ENCODE data around the gene RER1. TPM values are rescaled to one million over a fixed set of nuclear protein-coding genes. Genes with fewer than 3 reads are reported as not detected.

Gene RER1
- total RNA-seq, 2 donors from 2014 or later: 191 to 221 TPM

DNA sequence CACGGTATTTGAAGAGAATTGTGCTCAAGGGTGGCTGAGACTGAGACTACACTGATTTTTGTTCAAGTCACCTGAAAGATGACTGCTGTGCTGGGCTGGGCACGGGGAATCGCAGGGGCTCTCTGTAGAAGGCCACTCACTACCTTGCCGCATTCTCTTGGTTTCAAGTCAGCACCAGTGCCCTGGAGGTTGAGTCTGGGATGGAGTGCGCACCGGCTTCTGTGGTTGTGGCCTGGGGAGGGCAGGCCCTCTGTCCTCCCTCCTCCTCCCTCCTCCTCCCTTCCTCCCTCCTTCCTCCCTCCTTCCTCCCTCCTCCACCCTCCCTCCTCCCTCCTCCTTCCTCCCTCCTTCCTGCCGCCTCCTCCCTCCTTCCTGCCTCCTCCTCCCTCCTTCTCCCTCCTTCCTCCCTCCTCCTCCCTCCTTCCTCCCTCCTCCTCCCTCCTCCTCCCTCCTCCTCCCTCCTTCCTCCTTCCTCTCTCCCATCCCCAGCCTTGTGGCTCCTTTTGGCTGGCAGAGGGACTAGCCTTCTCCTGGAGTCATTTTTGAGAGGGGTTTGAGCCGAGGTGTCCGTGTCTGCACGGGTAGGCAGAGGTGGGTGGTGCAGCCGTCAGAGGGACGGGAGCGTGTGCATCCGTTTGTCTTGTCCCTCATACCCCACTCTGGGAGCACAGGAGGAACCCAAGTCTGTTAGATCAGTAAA, 9.5 kb downstream of the RER1 start:
- no peak for DNase-seq
- intact Hi-C loops (cut with DNase I, micrococcal nuclease): no loop called here

DNA sequence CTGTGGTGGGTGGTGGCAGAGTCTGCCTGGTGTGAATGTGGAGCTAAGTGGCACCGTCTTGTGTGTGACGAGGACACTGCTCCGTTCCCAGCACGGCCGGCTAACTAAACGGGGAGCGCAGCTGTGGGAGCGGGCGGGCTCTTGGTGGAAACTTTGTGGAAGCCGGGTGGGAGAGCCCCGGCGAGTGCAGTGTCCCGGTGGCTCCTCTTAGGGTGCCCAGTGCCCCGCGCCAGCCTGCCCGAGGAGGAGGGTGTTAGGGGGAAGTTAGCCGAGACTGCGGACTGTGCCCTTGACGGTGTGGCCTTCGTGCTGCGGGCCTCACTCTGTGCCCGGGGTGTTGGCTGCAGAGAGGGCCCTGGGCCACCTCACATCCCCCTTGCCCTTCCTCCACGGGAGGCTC, 10.8 kb downstream of the RER1 start:
- ATAC-seq: no peak
- intact Hi-C loops (cut with DNase I, micrococcal nuclease): no loop called here
- DNase-seq: no peak

More for the DNA sequence above, 9.5 kb downstream of the RER1 start:
- no peak for ATAC-seq

DNA sequence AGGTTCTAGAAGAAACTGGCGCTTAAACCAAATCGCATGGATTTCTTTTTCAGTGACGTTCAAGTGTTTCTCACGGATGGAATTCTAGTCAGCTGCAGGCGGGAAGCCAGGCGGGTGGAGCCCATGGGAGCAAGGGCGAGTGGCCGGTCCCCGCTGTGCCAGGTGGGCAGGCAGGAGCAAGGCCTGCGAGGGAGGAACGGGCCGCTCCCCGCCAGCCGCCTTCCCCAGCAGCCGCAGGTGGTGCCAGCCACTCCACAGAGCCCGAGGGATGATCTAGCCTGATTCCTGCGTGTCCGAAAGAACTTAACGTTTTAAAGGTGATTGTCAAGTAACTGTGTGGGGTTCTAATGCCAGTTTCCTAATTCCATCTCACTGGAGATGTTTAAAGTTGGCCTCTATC, 11.6 kb downstream of the RER1 start:
- ATAC-seq: no peak
- intact Hi-C loops (cut with DNase I, micrococcal nuclease): no loop called here

DNA sequence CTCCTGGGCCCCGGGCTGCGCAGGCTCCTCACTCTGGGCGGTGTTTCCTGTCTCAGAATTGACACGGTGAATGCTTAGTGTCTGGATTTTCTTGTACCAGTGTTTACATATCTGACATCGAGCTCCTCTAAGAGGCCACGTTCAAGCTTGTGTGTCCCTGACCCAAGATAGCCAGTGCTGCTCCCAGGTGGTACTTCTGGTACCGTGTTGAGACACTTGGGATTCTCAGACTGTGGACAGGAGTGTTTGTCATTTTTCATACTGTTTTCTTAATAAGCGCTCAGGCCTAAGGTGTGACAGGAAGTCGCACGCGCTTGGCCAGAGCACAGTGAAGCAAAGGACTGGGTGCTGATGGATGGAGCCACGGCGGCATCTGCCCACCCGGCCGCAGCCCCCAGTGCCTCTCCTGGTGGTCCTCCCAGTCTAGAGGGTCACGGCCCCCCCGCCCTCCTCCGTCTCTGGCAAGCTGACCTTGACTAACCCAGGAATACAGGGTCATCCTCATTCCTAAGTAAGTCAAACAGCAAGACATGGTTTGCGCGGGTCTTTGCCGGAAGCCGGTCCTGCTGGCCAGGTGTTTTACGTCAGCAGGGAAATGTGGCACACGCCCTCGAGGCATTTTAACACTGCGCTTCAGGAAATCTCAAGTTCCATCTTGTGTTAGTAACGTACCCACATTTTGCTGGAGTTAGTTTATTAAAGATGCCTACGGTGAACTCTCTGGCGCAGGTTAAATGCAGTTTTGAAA, 12.7 kb downstream of the RER1 start:
- intact Hi-C loops (cut with DNase I, micrococcal nuclease): no loop called here
- DNase-seq (no peak), ATAC-seq (no peak)

More for the DNA sequence above, 11.6 kb downstream of the RER1 start:
- no peak for DNase-seq

DNA sequence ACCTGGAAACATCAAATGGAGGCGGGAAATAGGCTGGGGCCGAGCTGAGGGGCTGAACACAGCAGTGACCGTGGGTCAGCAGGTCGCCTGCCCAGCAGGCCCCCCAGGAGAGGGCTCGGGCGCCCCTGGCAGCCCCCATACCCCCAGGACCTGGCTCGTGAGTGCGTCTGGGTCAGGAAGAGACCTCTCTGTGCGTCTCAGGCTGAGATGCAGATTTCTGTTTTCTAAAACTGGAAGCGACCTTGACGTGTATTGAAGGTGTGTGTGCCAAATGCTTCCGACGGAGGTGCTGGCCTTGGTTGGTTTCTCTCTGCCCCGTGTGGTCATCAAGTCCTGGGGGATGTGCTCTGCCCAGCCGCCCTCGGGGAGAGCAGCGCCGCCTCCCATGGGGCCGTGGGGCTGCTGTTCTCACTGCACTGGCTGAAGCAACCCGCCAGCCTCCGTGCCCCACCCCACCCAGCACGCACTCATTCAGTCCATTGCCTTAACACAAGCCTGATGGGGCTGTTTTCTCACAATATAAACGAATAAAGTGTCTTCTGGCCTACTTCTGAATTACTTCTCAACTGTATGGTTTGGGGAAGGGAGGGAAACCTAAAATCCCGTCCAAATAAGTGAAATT, 13.4 kb downstream of the RER1 start:
- ATAC-seq (peak; percentile 8), DNase-seq (no peak)
- intact Hi-C loops (cut with DNase I, micrococcal nuclease): no loop called here

DNA sequence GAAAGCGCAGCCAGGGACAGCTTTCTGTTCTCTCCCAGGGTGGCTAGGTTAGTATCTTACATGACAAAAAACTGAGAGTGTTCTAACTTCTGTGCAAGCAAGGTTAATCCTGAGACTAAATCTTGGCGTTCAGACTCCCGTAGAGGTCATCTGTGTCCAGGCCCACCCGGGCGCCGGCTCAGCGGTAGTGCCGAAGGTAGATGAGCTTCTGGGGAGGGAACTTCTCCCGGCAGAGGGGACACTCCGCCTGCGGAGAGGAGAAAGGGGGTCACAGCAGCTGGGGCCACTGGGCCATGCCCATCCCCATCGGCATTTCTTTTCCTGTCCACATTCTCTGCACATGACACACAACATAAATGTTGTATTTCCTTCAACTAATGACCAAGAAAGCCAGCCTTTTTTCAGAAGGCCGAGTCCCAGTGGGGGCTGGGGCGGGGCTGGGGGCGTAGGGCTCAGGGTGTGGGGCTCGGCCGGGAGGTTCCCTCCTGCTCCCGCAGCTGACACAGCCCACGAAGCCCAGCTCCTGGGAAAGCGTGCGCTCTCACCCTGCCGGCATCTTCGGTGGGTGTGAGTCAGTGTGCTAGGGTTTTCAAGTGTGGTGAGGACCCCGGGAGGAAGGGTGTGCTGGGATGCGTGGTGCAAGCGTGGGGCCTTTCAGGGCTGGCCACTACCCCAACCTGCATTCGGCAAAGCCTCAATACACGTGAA, 14.1 kb downstream of the RER1 start:
- intact Hi-C loops (cut with DNase I, micrococcal nuclease): no loop called here
- ATAC-seq (no peak), DNase-seq (no peak)

DNA sequence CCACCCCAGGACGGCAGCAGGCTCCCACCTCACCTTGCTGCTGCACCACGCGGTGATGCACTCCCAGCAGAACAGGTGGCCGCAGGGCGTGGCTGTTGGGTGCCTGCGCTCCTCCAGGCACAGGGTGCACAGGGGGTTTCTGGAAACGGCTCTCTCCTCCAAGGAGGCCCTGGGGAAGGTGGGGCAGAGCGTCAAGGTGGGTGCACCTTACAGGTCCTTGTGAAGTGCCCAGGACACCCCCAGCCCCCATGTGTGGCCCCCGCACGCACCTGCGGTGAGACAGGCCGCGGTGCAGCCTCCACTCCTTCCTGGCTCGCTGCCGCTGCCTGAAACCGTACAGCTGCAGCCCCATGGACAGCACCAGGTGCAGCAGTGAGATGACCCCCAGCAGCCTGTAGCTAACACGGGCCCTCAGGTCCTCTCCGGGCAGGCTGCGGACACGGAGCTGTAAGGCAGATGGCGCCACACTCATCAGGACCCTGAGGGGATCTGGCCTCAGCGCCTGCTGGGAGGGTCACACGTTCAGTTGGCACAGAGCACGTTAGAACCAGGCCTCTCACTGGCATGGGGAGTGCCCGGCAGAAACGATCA, 14.9 kb downstream of the RER1 start:
- ATAC-seq (peak; percentile 14), DNase-seq (no peak)
- intact Hi-C loops (cut with DNase I, micrococcal nuclease): no loop called here

DNA sequence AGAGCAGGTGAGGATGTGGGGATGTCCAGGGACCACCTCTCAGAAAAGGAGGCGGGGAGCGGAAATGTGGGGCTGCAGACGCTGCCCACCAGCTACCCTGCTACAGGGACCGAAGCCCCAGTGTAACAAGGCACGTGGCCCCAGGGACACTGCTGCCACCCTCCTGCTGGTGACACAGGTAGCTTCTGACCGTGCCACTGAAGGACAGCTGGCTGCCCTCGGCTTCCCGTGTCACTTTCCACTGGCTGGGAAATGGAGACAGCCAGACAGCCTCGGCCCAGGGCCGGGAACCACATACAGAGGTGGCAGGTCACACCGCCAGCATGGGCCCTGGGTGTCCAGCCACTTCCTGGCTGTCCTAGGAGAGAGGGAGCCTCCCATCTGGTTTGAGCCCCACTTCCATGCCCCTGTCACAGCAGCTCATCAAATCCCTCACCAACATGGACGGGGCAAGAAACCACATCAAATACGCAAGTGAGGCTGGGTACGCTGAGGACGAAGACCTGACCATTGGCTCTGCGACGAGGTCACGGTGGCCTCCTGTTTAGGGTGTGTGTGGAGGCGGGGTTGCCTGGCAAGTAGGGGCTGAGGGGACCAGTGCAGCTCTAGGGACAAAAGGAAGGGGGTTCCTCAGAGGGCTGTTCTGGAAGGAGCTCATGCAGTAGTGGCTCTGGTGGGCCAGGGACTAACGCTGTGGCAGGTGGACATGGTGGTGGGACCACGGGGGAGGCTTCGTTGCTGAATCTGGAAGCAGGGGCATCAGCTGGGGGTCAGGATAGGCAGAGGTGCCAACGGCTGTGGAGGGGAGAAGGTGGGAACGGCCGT, 15.7 kb downstream of the RER1 start:
- ATAC-seq: no peak
- no peak for DNase-seq

DNA sequence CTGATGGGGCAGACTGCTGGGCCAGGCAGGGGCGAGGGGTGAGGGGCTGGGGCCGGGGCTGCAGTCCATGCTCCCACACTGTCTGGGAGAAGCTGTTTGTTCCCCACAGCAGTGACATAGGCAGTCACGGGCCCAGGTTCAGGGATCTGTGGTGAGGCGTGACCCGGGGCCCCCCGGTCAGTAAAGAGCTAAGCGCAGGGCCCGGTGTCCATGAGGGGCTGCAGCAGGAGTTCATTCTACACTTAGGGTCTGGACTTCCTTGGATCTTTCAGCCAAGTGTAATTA, 16.3 kb downstream of the RER1 start:
- intact Hi-C loops (cut with DNase I, micrococcal nuclease): no loop called here

More for the DNA sequence above, 15.7 kb downstream of the RER1 start:
- intact Hi-C loops (cut with DNase I, micrococcal nuclease): no loop called here

DNA sequence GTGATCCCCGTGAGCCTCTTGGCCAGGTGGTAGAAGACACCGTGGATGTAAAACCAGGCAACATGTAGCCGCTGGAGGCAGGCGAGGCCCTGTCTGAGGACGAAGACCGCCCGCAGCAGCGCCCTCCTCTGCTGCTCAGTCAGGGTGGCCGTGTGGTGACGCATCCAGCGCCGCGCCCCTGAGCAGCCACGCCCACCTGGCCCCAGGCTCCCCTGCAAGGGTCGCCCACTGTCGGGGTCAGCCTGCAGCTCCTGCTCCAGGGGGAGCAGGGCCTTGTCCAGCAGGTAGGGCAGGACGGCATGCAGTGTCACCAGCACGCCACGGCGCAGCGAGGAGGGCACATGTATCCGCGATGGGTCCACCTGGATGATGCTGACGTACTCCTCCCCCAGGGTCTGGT, 16.8 kb downstream of the RER1 start:
- DNase-seq: no peak
- no peak for ATAC-seq
- intact Hi-C loops (cut with DNase I, micrococcal nuclease): no loop called here

More for the DNA sequence above, 16.3 kb downstream of the RER1 start:
- no peak for ATAC-seq
- DNase-seq: no peak

DNA sequence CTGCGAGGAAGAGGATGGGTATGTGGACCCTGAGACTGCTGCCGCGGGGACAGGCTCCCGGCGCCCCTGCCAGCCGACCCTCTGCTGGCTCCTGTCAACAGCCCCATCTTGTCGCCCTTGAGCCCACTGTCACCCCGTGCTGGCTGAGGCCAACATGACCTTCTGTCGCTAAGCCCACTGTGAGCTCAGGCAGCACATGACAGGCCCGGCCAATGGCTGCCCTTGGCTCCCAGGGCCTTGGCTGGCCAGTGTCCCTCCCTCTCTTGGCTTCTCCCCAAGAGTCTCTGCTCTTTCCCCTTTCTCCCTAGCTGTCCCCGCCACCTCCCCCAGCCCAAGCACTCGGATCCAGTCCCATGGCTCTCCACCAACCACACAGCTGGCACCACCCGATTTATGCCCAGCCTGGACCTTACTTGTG, 17.2 kb downstream of the RER1 start:
- ATAC-seq (no peak), DNase-seq (no peak)
- intact Hi-C loops (cut with DNase I, micrococcal nuclease): no loop called here

DNA sequence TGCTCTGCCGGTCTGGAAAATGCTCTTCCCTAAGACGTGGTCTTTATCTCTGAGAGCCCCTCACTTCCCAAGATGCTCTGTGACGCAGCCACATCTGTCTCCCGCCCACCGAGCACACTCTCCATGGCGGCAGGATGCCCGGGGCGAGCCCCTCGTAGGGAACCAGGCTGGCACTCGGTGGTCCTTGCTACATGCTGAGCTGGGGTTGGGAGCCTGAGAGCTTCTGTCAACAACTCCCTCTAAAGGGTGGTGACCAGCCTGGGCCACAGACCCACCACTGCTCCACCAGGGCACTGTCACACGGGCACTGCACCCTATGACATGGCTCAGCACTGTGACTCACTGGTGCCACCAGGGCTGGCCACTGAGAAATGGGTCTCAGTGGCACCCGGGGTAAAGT, 18.1 kb downstream of the RER1 start:
- DNase-seq (no peak), ATAC-seq (no peak)
- intact Hi-C loops (cut with DNase I, micrococcal nuclease): loop anchor here in 1 of 2 donors (10.0 kb wide), 1 partner anchor 235 kb away; no protein-coding TSS in a partner anchor

DNA sequence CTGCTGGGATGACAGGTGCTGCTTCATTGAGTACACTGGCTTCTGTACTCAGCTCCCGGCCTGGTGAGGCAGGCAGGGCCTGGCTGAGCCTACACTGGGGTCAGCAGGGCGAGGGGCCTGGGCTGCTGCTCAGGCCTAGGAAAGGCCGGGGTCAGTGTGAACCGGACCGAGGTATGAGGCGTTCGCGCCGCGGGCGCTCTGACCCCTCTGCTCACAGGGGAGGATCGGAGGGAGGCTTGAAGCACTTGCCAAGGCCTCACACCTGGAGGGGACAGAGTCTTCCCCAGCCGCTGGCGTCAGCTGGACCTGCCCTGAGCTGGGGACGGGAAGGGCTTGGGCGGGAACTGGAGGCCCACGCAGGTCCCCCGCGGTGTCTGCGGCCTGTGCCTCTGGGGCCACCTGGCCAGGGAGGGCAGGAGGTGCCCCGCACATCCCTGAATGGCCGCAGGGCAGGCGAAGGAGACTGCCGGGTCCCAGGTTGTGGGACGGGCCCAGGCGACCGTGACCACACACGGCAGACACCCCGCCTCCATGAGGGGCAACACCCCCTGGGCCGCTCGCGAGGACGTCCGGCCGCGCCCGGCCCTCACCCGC, 20.3 kb downstream of the RER1 start:
- intact Hi-C loops (cut with DNase I, micrococcal nuclease): loop anchor here in 1 of 2 donors (10.0 kb wide), 1 partner anchor 233 kb away; no protein-coding TSS in a partner anchor
- no peak for DNase-seq
- ATAC-seq: peak; percentile 13

DNA sequence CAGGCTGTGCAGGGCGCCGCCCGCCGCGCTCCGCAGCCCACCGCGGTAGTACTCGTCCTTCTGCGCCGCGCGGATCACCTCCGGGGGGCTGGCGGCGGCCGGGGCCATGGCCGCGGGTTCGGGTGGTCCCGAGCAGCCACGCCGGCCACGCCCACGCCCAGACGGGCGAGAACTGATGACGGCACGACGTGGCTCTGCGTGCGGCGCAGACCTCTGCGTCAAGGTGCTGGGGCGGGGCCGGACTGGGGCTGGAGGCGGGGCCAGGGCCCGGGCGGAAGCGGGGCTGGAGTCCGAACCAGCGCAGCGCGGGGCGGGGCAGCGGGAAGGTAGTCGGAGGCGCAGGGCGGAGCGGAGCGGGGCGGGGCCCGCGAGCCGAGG, 20.7 kb downstream of the RER1 start, which contains the start of gene PEX10:
PEX10 (minus strand) TSS at position 170 of the 378 bp plus-strand sequence; CDS start at position 108, 62 bp downstream.
- intact Hi-C loops (cut with DNase I, micrococcal nuclease): loop anchor here in 1 of 2 donors (10.0 kb wide), 1 partner anchor 232 kb away; no protein-coding TSS in a partner anchor
- peak; percentile 97 to 99 for DNase-seq
- ATAC-seq: peak; percentile 76

DNA sequence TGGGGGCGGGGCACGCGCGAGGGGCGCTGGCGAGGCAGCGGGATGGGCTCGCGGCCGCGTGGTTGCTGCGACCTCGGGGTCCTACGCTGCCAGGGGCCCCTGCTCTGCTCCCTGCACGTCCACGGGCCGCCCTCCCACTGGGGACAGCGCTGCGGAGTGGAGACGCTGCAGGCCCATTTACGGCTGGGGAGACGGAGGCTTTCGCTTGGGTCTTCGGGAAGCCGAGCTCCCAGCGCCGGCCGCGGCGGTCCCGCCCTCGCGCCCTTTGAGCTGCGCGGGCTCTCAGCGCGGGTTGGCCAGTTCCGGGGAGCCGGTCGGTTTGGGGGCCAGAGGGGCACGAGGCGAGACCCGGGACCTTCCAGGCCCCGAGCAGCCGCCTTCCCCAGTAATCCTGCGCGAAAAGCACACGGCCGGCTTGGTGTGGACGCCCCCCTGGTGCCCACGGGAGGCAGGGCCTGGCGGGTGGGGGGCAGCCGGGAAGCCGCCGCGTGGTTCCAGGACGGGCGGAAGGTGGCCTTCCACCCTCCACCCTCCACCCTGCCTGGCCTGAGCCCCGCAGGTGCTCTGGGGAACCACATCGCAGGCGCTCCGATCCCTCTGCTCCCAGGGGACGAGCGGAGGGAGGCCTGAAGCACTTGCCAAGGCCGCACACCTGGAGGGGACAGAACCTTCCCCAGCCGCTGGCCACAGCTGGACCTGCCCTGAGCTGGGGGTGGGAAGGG, 21.3 kb downstream of the RER1 start:
- peak in 1 of 2 donors; percentile 51 for DNase-seq

DNA sequence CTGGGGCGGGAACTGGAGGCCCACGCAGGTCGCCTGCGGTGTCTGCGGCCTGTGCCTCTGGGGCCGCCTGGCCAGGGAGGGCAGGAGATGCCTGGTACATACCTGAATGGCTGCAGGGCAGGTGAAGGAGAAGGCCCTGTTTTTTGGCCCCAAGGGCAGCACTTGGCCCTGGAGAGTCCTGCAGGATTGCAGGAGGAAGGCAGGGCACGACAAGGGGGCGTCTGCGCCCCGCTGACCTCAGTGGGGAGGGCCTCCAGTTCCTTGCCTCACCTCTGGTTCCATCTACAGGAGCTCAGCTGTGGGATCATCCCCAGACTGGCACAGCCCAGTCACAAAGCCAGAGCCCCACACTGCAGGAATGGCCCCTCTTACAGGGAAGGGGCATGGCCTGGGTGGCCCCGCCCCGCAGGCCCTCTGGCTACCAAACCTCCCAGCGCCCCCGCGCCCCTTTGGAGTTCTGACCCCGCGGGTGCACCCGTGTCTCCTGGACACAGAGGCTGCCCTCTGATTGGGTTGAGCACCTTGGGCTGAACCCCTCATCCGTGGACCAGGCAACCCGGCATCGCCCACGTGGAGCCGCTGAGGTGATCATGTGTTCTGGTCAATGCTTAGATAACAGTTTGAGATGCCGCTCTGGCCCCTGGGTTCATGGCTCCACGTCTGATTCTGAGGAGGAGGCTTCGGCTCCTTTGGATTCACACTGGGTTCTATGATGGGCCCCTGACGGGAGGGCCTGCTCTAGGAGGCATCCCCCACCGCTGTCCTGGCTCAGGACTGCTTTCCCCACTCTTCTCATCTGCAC, 22.1 kb downstream of the RER1 start:
- DNase-seq: peak in 1 of 2 donors; percentile 45
- ATAC-seq: peak; percentile 4
- intact Hi-C loops (cut with DNase I, micrococcal nuclease): loop anchor here in 1 of 2 donors (2.0 to 10.0 kb wide), 2 partner anchors 135 to 231 kb away; no protein-coding TSS in a partner anchor

More for the DNA sequence above, 21.3 kb downstream of the RER1 start:
- peak; percentile 56 for ATAC-seq
- intact Hi-C loops (cut with DNase I, micrococcal nuclease): loop anchor here in 1 of 2 donors (10.0 kb wide), 1 partner anchor 232 kb away; no protein-coding TSS in a partner anchor

All from left colon (tissue), 2 donors.